Kidney (tissue), 14 donors: ENCODE measurements around the gene ABLIM1. TPM values are rescaled to one million over a fixed set of nuclear protein-coding genes. Genes with fewer than 3 reads are reported as not detected.

ENCODE experiments used
- DNase-seq, 5 donors: peaks; one replicate each; pipeline ENCODE4 v3.0.0-alpha.2; 2013 to 2020
- FAIRE-seq: peaks from 2 replicates; lab custom pipeline; 2012; peaks lifted over from hg19 to GRCh38; lab: Jason Lieb, UNC
- H3K27ac ChIP-seq, 2 donors: one replicate each; pipeline ENCODE4 v1.7.0; 2013; ENCODE audit warnings: low read depth in 2 of 2, low read length in 2 of 2, inconsistent platforms in 1 of 2
- H3K27me3 ChIP-seq: one replicate; pipeline ENCODE4 v1.7.1; 2013; ENCODE audit warnings: low read length, inconsistent platforms; ENCODE audit not compliant: control insufficient read depth, insufficient read depth
- H3K36me3 ChIP-seq, 3 donors: one replicate each; pipeline versions ENCODE4 v1.7.0 to v1.7.1; 2013; ENCODE audit warnings: low read length in 3 of 3, control low read depth in 1 of 3, inconsistent platforms in 1 of 3; ENCODE audit not compliant: insufficient read depth in 3 of 3, control insufficient read depth in 2 of 3
- H3K4me1 ChIP-seq, 3 donors: one replicate each; pipeline versions ENCODE4 v1.7.0 to v1.7.1; 2013; ENCODE audit warnings: low read length in 3 of 3, inconsistent platforms in 1 of 3, low read depth in 1 of 3; ENCODE audit not compliant: control insufficient read depth in 2 of 3, insufficient read depth in 2 of 3
- H3K4me3 ChIP-seq, 3 donors: one replicate each; pipeline versions ENCODE4 v1.7.0 to v1.8.1; 2013; ENCODE audit warnings: low read length in 3 of 3, control low read depth in 1 of 3, inconsistent platforms in 1 of 3
- H3K9ac ChIP-seq, 3 donors: one replicate each; pipeline versions ENCODE4 v1.7.0 to v1.7.1; 2013; ENCODE audit warnings: low read length in 3 of 3, control low read depth in 1 of 3, inconsistent platforms in 1 of 3
- H3K9me3 ChIP-seq, 3 donors: one replicate each; pipeline versions ENCODE4 v1.7.0 to v1.7.1; 2013; ENCODE audit warnings: low read length in 3 of 3, control low read depth in 1 of 3, inconsistent platforms in 1 of 3; ENCODE audit not compliant: control insufficient read depth in 2 of 3, insufficient read depth in 1 of 3
- intact Hi-C: fragments of 100-400 bp; cut with DNase I; formaldehyde crosslinking; loops from one replicate; pipeline ENCODE4 v1.11.1; 2022
- polyA plus RNA-seq: library from polyadenylated mRNA; stranded (reverse); fragments of 350-450 nt; fragmentation: Illumina TruSeq; extraction: RNeasy Lipid Tissue Mini Kit (QIAGEN cat#74804); gene quantifications from one replicate; pipeline ENCODE4 v1.2.3, GENCODE V29; 2014; ENCODE audit warnings: low read depth, low replicate concordance; ENCODE audit not compliant: insufficient read depth
- total RNA-seq: library from RNA; stranded (reverse); fragmentation: NEBNext Ultra II Directional; extraction: Animal tissue kit (Norgen Biotek cat#: 25700); gene quantifications from one replicate; pipeline ENCODE4 v1.2.1, GENCODE V29; 2021
- TF ChIP-seq, protein P1 (sequence below): IDR thresholded peaks from 3 replicates; pipeline ENCODE4 v1.5.1; 2012; ENCODE audit warnings: mild to moderate bottlenecking, moderate library complexity, borderline replicate concordance; ENCODE audit not compliant: insufficient read depth; ENCODE audit errors: extremely low read depth
- donor health status: control.
- donor health status: control.
- donor health status: control.
- donor health status: control.
- donor health status: control.
- donor health status: DM: yes; HTN: yes; CAD: no.
- donor health status: Normal renal cell carcinoma (clear cell type).

ABLIM1 gene
- total and polyA plus RNA-seq, 2 donors from 2014 or later, result 32.3 to 158 TPM

DNA sequence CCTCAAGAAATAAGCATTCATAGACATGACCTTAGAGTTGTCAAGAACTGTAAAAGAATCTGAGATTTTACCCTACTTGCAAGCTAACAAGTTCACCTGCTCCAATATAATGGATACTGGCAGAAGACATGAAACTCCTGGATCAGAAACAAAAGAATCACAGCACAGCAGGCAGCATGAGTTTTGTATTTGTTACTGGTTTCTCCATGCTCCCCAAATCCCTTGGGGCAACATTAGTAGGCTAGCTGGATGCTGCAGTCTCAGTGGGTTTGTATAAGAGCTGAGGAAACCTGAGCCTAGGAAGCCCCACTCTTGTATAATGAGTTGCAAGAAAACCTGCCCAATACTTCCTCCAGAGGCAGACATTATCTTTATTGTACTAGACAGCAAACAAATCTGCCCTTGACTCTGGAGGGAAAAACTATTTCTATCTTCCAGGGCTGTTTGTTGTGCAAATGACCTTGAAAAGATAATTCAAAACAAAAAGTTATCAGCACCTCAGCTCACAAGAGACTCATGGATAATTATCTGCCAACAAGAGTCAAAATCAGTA, 64.8 kb downstream of the ABLIM1 start:
- FAIRE-seq (no peak), DNase-seq (no peak)
- no peak overlapping the region for H3K27ac ChIP-seq
- no peaks in the 10 kb centered on the region for H3K9me3 ChIP-seq
- H3K9ac ChIP-seq, result no peak overlapping the region
- H3K36me3 ChIP-seq, result no peaks in the 10 kb centered on the region
- H3K4me1 ChIP-seq, result peaks cover 0 to 10% (median 5%) of the 10 kb centered on the region in 3 donors
- intact Hi-C loops, result no loop called here
- H3K27me3 ChIP-seq, result no peaks in the 10 kb centered on the region
- no peak overlapping the region for H3K4me3 ChIP-seq
- TF ChIP-seq, protein P1, sequence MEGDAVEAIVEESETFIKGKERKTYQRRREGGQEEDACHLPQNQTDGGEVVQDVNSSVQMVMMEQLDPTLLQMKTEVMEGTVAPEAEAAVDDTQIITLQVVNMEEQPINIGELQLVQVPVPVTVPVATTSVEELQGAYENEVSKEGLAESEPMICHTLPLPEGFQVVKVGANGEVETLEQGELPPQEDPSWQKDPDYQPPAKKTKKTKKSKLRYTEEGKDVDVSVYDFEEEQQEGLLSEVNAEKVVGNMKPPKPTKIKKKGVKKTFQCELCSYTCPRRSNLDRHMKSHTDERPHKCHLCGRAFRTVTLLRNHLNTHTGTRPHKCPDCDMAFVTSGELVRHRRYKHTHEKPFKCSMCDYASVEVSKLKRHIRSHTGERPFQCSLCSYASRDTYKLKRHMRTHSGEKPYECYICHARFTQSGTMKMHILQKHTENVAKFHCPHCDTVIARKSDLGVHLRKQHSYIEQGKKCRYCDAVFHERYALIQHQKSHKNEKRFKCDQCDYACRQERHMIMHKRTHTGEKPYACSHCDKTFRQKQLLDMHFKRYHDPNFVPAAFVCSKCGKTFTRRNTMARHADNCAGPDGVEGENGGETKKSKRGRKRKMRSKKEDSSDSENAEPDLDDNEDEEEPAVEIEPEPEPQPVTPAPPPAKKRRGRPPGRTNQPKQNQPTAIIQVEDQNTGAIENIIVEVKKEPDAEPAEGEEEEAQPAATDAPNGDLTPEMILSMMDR, result no peak

DNA sequence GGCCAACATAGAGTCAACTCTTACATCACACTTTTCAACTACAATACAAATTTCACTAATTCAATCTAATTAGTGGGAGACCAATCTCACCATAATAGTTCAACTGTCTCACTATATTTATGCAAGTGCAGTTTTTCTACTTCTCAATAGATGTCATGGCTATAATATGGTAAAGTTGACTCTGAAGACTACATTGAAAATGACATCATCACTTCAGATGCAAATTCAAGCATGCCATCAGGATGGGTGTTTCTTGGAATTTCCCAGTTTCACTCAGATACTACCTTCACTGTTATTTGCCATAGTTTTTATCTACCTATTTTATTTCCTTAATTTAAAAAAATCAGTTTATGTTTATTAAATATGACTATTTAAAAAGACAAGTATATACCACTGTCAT, 67.1 kb downstream of the ABLIM1 start:
- Histone ChIP-seq H3K4me3 (no peak overlapping the region), H3K9me3 (no peaks in the 10 kb centered on the region), H3K27ac (no peak overlapping the region), H3K4me1 (no peaks in the 10 kb centered on the region), H3K36me3 (no peaks in the 10 kb centered on the region), H3K27me3 (no peaks in the 10 kb centered on the region), H3K9ac (no peak overlapping the region)
- TF ChIP-seq, protein P1, result no peak
- intact Hi-C loops, result no loop called here
- FAIRE-seq (no peak), DNase-seq (no peak)

DNA sequence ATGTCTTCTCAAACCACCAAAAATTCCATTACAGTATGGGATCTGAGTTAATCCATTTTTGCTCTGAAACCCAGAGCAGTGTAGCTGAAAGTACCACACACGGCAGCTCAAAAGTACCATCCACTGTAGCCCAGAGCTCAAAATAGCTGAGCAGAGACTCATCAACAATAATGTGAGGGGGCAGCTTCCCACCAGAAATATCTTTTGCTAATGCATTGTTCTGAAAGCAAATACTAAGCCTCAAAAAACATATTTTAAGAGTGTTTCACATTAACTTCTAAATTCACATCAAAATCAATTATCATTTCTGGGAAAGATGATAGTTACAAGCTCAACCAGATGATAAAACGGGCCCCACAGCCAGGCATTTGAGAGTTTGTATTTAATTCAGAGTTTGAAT, 73.7 kb downstream of the ABLIM1 start:
- Histone ChIP-seq H3K9me3 (no peaks in the 10 kb centered on the region), H3K27me3 (no peaks in the 10 kb centered on the region), H3K36me3 (no peaks in the 10 kb centered on the region), H3K4me1 (peaks cover 0 to 4% (median 0%) of the 10 kb centered on the region in 3 donors), H3K4me3 (no peak overlapping the region), H3K27ac (no peak overlapping the region), H3K9ac (no peak overlapping the region)
- TF ChIP-seq, protein P1, result no peak
- intact Hi-C loops, result no loop called here
- DNase-seq (no peak), FAIRE-seq (no peak)

DNA sequence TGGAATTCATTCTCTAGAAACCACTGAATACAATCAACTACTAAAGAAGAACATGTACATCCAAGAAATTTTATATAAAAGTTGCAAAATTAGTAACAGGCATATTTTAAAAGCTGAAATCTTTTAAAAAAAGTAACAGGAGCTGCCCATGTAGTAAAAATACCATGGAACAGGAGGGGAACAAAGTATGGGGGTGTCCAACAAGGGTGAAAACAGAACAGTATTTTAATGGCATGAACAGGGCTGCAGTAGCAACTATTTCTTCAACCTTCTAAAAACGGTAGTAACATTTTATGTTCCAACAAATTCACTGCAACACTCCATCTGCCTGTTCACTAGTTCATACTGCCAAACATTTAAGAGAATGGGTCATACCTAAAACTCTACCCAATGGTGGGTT, 77.0 kb downstream of the ABLIM1 start:
- Histone ChIP-seq H3K4me1 (peaks cover 0 to 10% (median 2%) of the 10 kb centered on the region in 3 donors), H3K9ac (no peak overlapping the region), H3K4me3 (no peak overlapping the region), H3K27me3 (no peaks in the 10 kb centered on the region), H3K9me3 (no peaks in the 10 kb centered on the region), H3K27ac (no peak overlapping the region), H3K36me3 (no peaks in the 10 kb centered on the region)
- intact Hi-C loops, result no loop called here
- DNase-seq (no peak), FAIRE-seq (no peak)
- TF ChIP-seq, protein P1, result no peak
